SHP77 (cell line): ENCODE results near the gene MTUS2.
"Not testable (repeated sequence)": the region's sequence is repeated elsewhere in the genome, so short reads cannot be mapped to it uniquely, and the experiment has no call there.

Experiments
- DNase-seq, 2 experiments: peaks; one replicate each; lab custom pipeline; 2025; lab: John Stamatoyannopoulos, UW

Gene MTUS2

GRCh38 chr13:29162638-29163235, 342.6 kb downstream of the MTUS2 start:
- no peak for DNase-seq

DNA sequence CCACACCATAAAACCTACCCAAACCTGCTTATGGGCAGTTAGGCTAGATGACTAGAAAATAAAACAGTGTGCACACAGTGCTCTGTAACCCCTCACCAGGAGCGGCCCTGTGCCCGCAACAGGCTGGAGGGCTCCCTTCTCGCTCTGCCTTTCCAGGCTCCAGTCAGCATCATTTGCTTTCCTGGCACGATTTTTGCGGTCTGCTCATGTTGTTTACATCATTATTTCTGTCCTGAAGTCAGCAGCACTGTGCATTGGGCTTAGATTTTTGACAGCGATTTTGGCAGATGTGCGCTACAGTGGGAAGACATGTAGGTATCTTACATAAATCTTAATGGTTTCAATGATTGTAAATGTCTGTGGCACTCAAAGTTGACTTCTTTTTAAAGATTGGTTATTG, 344.0 kb downstream of the MTUS2 start:
- DNase-seq: no peak

GRCh38 chr13:29165216-29165615, 345.1 kb downstream of the MTUS2 start:
- DNase-seq: no peak

DNA sequence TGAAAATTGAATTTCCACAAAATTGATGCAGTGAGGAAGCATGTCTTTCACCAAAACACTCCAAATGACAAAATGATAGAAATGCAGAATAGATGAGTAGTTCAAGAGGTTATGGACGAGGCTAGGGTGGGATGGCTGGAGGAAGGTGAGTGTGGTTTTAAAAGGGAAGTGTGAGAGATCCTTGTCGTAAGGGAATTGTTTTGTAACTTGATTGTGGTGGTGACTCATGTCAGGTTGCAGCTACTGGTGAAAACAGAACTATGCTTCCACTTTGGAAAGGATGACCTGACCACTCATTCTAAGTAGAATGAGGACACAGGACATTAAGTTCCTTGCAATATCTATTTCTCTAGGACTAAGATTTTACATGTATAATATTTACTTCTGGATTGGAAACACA, 345.7 kb downstream of the MTUS2 start:
- no peak for DNase-seq

GRCh38 chr13:29170436-29171082, 350.4 kb downstream of the MTUS2 start:
- no peak for DNase-seq

DNA sequence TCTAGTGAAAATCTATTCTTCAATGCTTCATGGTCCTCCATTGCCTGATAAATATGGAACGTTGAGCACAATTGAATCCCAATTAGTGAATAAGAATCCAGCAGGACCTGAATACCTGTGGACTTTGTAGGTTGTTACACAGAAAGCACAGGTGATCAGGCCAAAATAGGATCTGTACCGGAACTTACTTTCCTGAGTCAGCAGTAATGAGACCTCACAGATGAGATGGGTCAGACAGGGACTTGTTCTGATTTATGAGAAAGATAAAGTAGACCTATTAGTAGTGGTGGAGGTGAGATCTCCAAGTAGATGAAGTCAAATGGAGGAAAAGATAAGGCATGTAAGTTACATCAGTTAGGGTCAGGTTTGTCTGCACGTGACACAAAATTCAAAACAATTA, 351.1 kb downstream of the MTUS2 start:
- DNase-seq: no peak

GRCh38 chr13:29174093-29174492, 354.0 kb downstream of the MTUS2 start:
- no peak for DNase-seq

DNA sequence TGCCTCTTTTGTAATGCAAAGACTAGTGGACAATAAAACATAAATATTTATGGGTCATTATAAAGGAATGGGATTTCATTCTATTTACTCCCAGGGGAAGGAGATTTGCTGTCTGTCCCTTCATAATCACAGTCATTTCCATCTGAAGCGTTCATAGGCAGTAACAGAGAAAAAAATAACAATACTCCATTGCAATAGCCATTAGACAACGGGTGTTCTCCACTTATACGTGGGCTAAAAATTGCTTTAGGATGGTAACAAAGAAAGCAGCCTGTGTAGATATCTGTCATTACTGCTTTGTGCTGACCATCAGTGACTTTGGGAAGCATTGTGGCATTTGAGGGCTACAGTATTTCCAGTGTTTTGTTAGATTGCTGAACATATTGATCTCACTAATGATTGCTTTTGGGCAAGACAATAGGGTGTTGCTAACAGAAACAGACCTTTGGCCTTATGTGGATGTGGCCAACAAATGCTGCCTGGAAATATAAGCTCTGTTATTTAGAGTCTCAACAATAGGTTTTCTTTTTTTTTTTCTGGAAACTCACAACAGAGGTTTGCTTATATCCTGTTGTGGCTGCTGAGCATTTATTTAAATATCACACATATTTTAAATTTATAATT, 355.2 kb downstream of the MTUS2 start:
- DNase-seq: no peak

DNA sequence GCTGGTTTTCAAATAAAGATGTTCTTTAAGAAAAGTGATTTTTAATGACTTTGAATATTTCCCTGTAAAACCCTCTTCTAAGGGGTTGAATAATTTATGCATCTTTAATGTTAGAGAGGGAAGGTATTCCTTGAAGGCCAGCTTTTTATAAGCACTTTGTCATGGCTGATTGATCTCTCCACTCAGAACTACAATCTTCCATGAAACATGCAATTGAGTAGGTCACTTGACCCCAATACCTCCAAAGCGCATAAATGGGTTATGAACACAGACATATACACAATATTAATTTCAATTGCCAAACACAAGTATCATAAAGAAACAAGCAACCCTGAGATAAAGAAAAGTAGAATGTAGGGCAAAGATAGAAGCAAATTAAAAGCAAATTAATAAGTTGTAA, 359.9 kb downstream of the MTUS2 start:
- no peak for DNase-seq

GRCh38 chr13:29182216-29182615, 362.1 kb downstream of the MTUS2 start:
- DNase-seq: no peak

- DNase-seq: no peak
Observed at GRCh38 chr13:29185926-29186325, 365.8 kb downstream of the MTUS2 start.

GRCh38 chr13:29187584-29187983, 367.4 kb downstream of the MTUS2 start:
- no peak for DNase-seq

- DNase-seq: no peak
Observed at GRCh38 chr13:29190298-29190697, 370.2 kb downstream of the MTUS2 start.

- DNase-seq: no peak
Observed at GRCh38 chr13:29193083-29193482, 372.9 kb downstream of the MTUS2 start.

- DNase-seq: no peak
Observed at GRCh38 chr13:29195456-29195855, 375.3 kb downstream of the MTUS2 start.

DNA sequence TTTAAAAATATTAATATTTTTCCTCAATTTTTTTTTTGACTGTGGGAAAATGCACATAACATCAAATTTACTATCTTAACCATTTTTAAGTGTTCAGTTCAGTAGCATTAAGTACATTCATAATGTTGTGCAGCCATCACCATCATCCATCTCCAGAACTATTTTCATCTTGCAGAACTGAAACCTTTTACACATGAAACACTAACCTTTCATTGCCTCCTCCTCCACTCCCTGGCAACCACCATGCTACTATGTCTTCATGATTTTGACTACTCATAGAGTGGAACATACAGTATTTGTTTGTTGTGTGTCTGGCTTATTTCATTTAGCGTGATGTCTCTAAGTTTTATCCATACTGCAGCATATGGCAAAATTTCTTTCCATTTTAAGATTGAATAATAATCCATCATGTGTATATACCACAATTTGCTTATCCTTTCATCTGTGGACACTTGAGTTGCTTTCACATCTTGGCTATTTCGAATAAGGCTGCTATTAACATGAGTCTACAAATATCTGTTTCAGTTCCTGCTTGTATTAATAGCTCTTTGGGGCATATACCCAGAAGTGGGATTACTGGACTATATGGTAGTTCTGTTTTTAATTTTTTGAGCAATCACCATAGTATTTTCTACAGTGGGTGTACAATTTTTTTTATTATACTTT, 376.4 kb downstream of the MTUS2 start:
- no peak for DNase-seq

DNA sequence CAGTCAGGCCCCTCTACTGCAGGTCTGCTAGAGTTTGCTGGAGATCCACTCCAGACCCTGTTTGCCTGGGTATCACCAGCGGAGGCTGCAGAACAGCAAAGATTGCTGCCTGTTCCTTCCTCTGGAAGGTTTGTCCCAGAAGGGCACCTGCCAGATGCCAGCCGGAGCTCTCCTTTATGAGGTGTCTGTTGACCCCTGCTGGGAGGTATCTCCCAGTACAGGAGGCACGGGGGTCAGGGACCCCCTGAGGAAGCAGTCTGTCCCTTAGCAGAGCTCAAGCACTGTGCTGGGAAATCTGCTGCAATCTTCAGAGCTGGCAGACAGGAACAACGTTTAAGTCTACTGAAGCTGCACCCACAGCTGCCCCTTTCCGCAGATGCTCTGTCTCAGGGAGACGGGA, 382.6 kb downstream of the MTUS2 start:
- DNase-seq: not testable (repeated sequence)

GRCh38 chr13:29204651-29205050, 384.5 kb downstream of the MTUS2 start:
- DNase-seq: no peak

- DNase-seq: no peak
Observed at GRCh38 chr13:29210676-29211075, 390.5 kb downstream of the MTUS2 start.

- not testable (repeated sequence) for DNase-seq
Observed at GRCh38 chr13:29211162-29211561, 391.0 kb downstream of the MTUS2 start.

DNA sequence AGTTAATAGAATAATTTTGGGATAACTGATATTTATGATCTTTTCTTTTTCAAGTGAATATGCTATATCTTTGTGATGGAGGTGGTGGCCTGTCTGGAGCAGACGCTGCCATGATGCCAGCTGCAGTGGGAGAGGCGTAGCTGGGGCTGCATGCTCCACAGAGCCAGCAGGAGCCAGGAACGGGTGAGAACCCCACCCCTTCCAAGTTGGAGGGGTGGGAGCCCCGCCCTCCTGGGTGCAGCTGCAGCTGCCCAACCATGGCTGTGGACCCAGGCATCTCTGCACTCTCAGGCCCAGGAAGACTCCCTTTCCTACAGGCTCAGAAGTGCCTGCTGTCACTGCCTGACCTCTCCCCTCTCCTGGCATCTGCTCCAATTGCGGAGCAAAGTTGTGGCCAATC, 402.3 kb downstream of the MTUS2 start:
- DNase-seq: no peak

- no peak for DNase-seq
Observed at GRCh38 chr13:29224206-29224605, 404.1 kb downstream of the MTUS2 start.

DNA sequence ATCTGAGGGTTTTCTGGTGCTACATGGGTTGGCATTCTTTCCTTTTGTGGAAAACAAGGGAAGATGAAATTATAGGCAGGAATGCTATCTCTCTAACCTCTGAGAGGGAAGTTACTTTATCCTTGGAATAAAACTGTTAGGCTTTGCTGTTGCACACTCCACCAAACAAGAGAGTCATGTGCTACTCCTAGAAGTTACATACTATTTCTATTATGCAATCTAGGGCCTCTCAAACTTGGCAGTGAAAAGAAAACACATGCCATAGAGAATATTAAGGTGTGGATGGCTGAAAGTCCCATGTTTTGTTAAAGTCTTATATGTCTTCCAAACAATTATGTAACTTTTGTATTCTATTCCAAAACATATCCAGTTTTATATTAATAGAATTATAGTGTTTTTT, 407.4 kb downstream of the MTUS2 start:
- DNase-seq: no peak
